Measurements from ENCODE around the gene MCM6.

Gene MCM6

GRCh38 chr2:135870571-135870970, 5.7 kb downstream of the MCM6 start:
- no peak for DNase-seq (ENCODE audit: low read depth)
- TF ChIP-seq CTCF (conservative IDR thresholded peaks at IDR 0.05; ENCODE audit: low read depth, low read length): no peak
- H3K4me3 ChIP-seq (ENCODE audit: low read depth, low read length): no peak overlapping the region

- no peak overlapping the region for H3K4me3 ChIP-seq (ENCODE audit: low read depth, low read length)
- no peak for TF ChIP-seq CTCF (conservative IDR thresholded peaks at IDR 0.05; ENCODE audit: low read depth, low read length)
- DNase-seq (ENCODE audit: low read depth): peak; percentile 21
Measured at GRCh38 chr2:135863233-135863632, 13.0 kb downstream of the MCM6 start.

- no peak overlapping the region for H3K4me3 ChIP-seq (ENCODE audit: low read depth, low read length)
- no peak for TF ChIP-seq CTCF (conservative IDR thresholded peaks at IDR 0.05; ENCODE audit: low read depth, low read length)
- no peak for DNase-seq (ENCODE audit: low read depth)
Measured at GRCh38 chr2:135862718-135863117, 13.5 kb downstream of the MCM6 start.

- H3K4me3 ChIP-seq (ENCODE audit: low read depth, low read length): no peak overlapping the region
- no peak for TF ChIP-seq CTCF (conservative IDR thresholded peaks at IDR 0.05; ENCODE audit: low read depth, low read length)
- DNase-seq (ENCODE audit: low read depth): no peak
Measured at GRCh38 chr2:135853401-135853800, 22.8 kb downstream of the MCM6 start.

- H3K4me3 ChIP-seq (ENCODE audit: low read depth, low read length): no peak overlapping the region
- no peak for TF ChIP-seq CTCF (conservative IDR thresholded peaks at IDR 0.05; ENCODE audit: low read depth, low read length)
- DNase-seq (ENCODE audit: low read depth): no peak
Measured at GRCh38 chr2:135851858-135852257, 24.4 kb downstream of the MCM6 start.

- H3K4me3 ChIP-seq (ENCODE audit: low read depth, low read length): no peak overlapping the region
- no peak for TF ChIP-seq CTCF (conservative IDR thresholded peaks at IDR 0.05; ENCODE audit: low read depth, low read length)
- DNase-seq (ENCODE audit: low read depth): no peak
Measured at GRCh38 chr2:135850892-135851668, 25.2 kb downstream of the MCM6 start.

GRCh38 chr2:135849087-135849486, 27.2 kb downstream of the MCM6 start:
- no peak overlapping the region for H3K4me3 ChIP-seq (ENCODE audit: low read depth, low read length)
- no peak for TF ChIP-seq CTCF (conservative IDR thresholded peaks at IDR 0.05; ENCODE audit: low read depth, low read length)
- DNase-seq (ENCODE audit: low read depth): no peak

Data from choroid plexus epithelial cell (primary cell).